Omental fat pad (tissue), 4 donors: ENCODE results near the gene IRGM. TPM values are rescaled to one million over a fixed set of nuclear protein-coding genes. Genes with fewer than 3 reads are reported as not detected.
"Not testable (repeated sequence)": the region's sequence is repeated elsewhere in the genome, so short reads cannot be mapped to it uniquely, and the experiment has no call there.

ENCODE experiments used
- ATAC-seq: fragments of 150-250 bp; one replicate; pipeline ENCODE4 v1.9.1; 2016; ENCODE audit warnings: mild to moderate bottlenecking, moderate library complexity; ENCODE audit not compliant: low FRiP score
- DNase-seq: peaks from one replicate; pipeline ENCODE4 v3.0.0-alpha.2; 2019; ENCODE audit warnings: low spot score
- CTCF ChIP-seq, 3 donors: fragments of 450-650 bp; IDR thresholded peaks; one replicate each; pipeline ENCODE4 v1.5.1; 2016 to 2017; ENCODE audit warnings: antibody characterized with exemption in 3 of 3, mild to moderate bottlenecking in 3 of 3, moderate library complexity in 2 of 3
- total RNA-seq, 4 donors: library from RNA; depleted of rRNA; stranded (reverse); fragments of >200 nt; gene quantifications; one replicate each; pipeline ENCODE4 v1.1.0, GENCODE V29; 2016

Gene IRGM
- total RNA-seq, 4 donors from 2014 or later: 1.1 to 1.8 TPM; not detected in 2

DNA sequence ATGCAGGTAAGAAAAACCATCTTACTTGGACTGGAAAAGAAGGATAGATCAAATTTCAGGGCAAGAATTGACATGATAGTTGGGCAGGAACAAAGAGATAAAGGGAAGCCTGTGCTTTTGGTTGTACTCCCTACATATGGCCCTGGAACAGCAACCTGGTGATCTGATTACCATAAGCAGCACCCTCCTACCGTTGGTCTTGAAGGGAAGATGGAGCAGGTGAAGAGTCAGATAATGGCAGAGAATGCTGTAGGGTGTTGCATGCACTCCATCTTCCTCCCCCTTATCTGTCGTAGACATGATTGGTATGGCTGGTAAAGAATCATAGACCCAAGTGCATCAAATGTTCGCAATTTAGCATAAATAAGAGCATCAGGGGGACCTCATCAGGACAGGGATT is 4.7 kb downstream of the IRGM start:
- DNase-seq: no peak
- no peak for TF ChIP-seq CTCF (IDR thresholded peaks at IDR 0.05)
- ATAC-seq: no peak

DNA sequence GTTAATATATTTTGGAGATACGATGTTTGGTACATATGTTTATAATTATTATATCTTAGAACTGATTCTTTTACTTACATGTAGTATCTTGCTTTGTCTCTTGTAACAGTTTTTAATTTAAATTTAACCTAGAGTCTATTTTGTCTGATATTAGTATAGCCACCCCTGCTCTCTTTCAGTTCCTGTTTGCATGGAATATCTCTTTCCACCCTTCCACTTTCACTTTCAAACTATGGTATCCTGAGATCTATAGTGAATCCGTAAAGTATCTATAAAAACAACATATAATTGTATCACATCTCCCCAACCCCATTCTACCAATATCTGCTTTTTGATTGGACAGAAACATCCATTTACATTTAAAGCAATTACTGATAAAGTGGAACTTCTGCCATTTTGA is 7.2 kb downstream of the IRGM start:
- ATAC-seq (no peak), DNase-seq (no peak)
- TF ChIP-seq CTCF (IDR thresholded peaks at IDR 0.05): no peak

- DNase-seq, ATAC-seq: not testable (repeated sequence)
Measured at GRCh38 chr5:150856700-150857099, 10.4 kb downstream of the IRGM start.

DNA sequence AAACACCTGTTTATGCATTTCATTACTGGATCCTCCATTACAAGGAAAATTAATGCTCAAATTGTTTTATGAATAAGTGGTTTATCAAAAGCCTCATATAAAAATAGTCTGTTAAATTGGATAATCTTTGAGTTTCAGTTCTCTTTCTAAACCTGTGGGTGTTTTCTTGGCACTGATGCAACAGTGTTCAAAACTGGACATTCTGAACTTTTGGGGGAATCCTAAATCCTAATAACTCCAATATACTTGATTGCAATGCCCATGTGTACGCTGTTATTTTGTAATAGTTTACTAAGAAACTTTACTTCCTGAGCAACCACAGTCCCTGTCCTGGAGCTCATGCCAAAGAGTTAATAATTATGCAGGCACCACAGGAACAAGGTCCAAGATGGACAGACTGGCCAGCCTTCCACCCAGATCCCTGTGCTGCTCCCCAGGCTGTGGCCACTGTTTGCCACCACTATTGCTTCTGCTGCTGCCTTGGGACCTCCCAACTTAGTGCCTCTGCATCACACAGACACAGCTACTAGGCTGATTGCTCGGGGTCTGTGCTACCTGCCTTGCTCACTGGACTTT is 14.0 kb downstream of the IRGM start:
- ATAC-seq (no peak), DNase-seq (no peak)
- no peak for TF ChIP-seq CTCF (IDR thresholded peaks at IDR 0.05)

DNA sequence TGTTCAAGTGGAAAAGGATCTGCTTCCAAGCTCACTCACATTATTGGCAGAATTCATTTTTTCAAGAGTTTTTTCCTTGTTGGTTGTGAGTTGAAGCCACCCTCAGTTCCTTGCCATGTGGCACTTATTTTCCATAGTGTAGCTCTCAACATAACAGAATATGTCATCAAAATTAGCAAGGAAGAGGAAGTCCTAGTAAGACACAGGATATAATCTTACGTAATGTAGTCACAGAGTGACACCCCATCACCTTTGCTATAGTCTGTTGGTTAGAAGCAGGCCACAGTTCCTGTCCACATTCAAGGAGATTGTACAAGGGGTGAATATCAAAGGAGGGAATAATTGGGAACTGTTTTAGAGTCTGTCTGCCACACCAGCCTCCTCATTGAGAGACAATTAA is 15.7 kb downstream of the IRGM start:
- TF ChIP-seq CTCF (IDR thresholded peaks at IDR 0.05): no peak
- DNase-seq: no peak
- no peak for ATAC-seq

- no peak for TF ChIP-seq CTCF (IDR thresholded peaks at IDR 0.05)
- ATAC-seq: no peak
- no peak for DNase-seq
Measured at GRCh38 chr5:150879358-150879757, 33.0 kb downstream of the IRGM start.

DNA sequence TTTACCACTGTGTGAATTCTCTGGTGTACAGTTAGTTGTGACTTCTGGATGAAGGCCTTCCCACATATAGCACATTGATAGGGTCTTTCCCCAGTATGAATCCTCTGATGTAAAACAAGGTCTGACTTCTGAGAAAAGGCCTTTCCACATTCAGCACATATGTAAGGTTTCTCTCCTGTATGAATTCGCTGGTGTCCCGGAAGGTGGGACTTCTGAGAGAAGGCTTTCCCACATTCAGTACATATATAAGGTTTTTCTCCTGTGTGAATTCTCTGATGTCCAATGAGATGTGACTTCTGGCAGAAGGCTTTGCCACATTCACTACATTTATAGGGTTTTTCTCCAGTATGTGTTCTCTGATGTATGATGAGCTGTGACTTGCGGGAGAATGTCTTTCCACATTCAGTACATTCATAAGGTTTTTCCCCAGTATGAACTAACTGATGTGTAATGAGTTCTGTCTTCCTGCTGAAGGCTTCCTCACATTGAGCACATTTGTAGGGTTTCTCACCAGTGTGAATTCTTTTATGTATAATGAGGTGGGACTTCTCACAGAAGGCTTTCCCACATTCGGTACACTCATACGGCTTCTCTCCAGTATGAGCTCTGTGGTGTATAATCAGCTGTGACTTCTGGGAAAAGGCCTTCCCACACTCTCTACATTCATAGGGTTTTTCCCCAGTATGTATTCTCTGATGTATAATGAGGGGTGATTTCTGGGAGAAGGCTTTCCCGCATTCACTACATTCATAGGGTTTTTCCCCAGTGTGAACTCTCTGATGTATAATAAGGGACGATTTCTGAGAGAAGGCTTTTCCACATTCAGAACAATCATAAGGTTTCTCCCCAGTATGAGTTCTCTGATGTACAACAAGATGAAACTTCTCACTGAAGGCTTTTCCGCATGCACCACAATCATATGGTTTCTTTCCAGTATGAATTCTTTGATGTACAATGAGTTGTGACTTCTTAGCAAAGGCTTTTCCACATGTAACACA is 49.4 kb downstream of the IRGM start:
- no peak for TF ChIP-seq CTCF (IDR thresholded peaks at IDR 0.05)
- ATAC-seq: no peak
- DNase-seq: no peak

Other genes with a start within 250 kb of the IRGM start
- gene SYNPO, start 205.9 kb upstream of the IRGM start, total RNA-seq: 10 to 100 TPM; 12.2 to 43.6 (median 26.1) TPM
- gene MYOZ3, start 185.3 kb upstream of the IRGM start, total RNA-seq: 1 to 10 TPM in 1 of 4 donors, under 1 TPM in 2, not detected in 1; 0.28 to 1.7 (median 0.56) TPM
- 10 to 100 TPM; 38.3 to 42.0 (median 40.5) TPM for gene RBM22, start 145.5 kb upstream of the IRGM start, total RNA-seq
- 10 to 100 TPM; 52.2 to 84.9 (median 67.0) TPM for gene DCTN4, start 87.5 kb upstream of the IRGM start, total RNA-seq
- gene SMIM3, start 67.8 kb upstream of the IRGM start, total RNA-seq: 100 to 1,000 TPM; 140 to 211 (median 157) TPM
- gene ZNF300, start 58.5 kb downstream of the IRGM start, total RNA-seq: 1 to 10 TPM; 3.0 to 6.9 (median 4.2) TPM
- over 10,000 TPM in 1 of 4 donors, 1,000 to 10,000 TPM in 3; 5,296 to 11,485 (median 6,898) TPM for gene GPX3, start 174.1 kb downstream of the IRGM start, total RNA-seq
- 100 to 1,000 TPM in 3 of 4 donors, 10 to 100 TPM in 1; 96.7 to 189 (median 149) TPM for gene TNIP1, start 234.5 kb downstream of the IRGM start, total RNA-seq